HG03575 (cell line): ENCODE measurements around the gene RTL10.

ENCODE experiments used
- ATAC-seq: cut with Tn5 transposase; IDR thresholded peaks from one replicate; pipeline ENCODE4 v1.9.1; 2021; ENCODE audit not compliant: unreplicated experiment, insufficient number of reproducible peaks, low FRiP score; ENCODE audit errors: extremely low read depth

RTL10 gene

DNA sequence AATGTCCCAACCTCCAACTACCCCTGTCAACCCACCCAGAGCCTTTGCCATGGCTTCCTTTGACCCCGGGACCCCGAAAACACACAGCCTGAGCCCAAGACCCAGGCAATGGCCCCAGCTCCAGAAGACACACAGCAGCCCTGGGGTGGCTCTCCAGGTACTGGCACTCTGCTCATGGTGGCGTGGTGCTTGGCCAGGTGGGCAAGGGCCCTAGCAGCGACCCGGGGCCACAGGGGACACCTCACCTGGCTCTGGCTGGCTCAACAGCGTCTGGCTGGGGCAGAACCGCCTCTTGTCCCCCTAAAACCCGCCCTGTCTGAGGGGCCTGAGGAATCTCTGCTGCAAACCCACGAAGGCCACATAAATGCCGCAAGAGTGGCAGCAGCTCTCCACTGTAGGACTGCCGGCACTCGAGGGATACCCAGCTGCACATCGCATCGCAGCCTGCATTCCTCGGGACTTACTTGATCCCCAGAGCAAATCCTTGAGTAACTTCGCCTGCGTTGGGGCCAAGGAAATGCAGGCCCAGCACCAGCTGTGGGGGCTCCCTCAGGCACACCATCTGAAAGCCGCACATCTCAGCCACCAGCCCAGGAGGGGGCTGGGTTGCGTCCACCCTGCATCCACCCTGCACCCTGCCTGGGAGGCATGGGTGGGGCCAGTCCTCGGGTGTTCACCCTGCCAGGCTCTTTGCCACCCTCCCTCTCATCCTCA, 23.1 kb upstream of the RTL10 start:
- no peak for ATAC-seq

DNA sequence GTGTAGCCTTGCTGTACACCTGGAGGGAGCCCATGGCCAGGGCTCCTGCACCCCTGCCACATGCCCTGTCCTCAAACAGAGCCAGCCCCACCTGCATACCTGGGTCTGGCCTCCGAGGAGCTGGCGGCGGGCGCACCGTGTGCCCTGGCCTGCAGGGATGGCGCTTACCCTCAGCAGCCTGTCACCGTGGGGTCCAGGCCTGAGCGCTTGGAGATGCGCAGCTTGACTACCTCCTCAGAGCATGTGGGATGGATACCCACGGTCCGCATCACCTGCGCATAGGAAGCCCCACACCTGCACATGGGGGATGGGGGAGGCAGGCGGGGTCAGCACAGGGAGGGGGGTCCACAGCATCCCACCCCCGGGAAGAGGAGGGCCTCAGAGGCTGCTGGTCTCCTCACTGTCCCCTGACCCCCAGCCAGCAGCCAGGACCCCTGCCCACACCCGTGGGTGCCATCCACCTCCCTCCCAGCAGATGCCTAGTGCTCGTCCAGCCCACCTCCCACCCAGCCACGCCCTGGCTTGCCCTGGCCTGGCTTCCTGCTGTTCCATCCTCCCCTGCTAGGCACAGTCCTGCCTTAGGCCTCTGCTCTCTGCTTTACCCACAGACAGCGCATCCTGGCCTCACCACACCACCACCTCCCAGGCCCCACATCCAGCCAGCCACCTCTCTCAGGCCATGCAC, 22.4 kb upstream of the RTL10 start:
- ATAC-seq = no peak

DNA sequence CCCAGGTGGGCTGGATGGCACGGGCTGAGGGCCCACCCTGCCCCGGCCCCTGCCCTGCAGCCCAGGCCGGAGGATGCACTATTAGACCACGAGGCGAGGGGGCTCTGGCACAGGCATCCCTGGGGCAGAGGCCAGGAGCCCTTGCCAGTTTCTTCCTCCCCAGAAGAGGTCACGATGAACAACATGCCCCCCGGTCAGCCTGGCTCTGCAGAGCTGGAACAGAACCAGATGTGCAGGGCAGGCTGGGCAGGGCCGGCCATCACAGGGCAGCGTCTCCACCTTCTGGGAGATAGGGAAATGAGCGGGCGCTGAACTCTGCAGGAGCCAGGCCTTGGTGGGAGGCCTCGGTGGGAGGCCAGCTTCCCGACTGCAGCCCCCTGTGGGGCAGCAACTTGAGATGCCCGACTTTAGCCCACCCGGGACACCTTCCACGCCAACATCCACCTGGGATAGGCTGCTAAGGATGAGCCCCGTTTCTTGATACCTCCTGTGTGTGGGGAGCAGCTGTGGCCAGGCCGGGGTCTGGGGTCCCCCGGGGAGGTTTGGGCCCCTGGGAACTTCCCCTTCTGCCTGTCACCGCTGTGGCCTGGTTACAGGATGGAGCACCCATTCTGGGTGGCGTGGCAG, 21.8 kb upstream of the RTL10 start:
- no peak for ATAC-seq

DNA sequence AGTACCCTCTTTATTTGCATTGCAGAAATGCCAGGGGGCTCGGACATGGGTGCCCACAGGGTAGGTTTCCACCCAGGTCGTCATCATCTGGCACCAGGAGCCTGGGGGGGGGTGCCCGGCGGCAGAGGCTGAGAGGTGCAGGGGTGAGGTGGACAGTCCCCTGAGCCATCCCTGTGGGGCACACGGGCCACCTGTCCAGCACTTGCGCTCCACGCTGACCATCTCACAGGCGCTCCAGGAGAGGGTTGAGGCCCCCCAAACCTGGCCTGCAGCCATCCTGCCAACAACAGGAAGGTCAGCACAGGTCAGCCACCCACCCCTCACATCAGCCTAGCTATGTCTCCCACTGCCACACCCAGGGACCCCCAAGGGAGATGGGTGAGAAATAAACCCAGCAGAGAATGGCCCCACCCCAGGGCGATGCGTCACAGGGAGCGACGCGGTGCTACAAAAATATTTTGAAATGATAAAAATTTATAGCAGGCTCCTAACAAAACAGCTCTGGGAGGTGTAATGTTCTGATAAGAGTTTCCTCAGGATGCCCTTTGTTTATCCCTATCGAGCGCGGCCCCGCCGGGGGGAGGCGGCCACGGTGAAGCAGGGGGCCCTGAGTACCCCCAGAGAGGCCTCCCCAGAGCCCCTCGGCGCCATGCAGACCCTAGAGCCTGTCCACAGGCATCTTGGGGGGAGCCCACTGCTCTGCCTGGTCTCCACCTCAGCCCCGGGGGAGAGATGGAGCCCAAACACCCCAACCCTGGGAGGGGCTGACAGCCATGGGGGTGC, 21.0 kb upstream of the RTL10 start:
- no peak for ATAC-seq

DNA sequence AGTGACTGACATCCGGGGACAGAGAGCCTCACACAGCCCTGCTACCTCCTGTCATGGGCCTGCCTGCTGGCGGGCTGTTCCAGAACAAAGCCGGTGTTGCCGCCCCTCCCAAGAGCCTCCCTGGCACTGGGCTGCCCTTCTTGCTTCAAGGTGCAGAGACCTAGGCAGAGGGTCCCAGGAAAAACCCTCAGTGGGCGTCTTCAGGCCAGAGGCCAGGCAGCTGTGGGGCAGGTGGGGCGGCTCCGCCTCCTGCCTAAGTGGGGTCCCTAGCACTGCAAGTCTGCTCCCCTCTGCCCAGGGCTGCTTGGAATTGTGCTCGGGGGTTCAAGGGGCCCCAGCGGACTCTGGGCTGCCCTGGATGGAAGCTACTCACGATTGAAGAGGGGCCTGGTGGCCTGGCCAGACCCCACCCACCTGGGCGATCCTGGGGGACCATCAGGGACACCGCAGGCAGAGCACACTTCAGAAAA, 20.4 kb upstream of the RTL10 start:
- no peak for ATAC-seq

DNA sequence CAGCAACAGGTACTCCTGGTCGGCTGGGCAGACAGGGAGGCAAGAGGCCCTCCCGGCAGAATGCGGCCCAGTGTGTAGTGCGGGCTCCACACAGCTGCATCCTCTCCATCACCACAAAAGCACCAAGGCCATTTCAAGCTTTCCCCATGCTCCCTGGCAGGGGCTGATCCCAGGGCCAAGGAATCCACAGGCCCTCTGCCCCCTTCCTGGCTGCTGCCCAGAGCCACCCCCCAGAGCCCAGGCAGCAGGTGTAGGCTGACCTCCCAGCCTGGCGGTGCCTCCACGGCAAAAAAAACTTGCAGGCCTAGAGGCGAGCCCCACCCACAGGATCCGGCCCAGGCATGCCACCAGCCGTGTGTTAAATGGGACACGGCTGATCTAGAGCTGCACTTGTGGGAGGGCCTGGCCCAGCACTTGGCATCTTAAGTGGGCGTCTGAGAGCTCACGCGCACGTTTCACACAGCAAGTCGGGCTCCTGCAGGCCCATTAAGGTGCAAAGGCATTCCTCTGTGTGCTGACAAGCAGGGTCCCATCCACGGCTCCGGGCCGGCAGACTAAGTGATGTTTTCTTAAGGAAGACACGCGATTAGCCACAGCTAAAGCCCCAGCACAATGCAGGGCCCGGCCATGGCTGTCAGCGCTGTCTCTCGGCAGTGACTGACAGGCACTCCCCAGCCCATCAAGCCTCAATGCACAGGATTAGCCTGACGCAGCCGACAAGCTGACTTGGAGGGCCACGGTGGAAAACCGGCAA, 19.8 kb upstream of the RTL10 start:
- ATAC-seq = no peak

DNA sequence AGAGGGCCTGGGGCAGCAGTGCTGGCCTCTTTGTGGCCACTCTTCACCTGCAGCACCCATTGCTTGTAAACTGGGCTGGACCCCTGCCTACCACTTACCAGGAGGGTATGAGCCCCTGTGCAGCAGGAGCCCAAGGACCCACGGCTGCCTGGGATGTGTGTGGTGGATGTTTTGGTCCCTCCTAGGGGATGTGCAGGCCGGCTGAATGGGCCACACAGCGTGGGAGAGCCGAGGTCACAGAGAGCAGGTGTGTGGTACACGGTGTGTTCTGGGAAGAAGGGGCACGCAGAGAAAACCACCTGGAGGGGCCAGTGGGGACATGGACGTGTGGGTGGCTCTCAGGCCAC, 19.3 kb upstream of the RTL10 start:
- ATAC-seq = no peak

DNA sequence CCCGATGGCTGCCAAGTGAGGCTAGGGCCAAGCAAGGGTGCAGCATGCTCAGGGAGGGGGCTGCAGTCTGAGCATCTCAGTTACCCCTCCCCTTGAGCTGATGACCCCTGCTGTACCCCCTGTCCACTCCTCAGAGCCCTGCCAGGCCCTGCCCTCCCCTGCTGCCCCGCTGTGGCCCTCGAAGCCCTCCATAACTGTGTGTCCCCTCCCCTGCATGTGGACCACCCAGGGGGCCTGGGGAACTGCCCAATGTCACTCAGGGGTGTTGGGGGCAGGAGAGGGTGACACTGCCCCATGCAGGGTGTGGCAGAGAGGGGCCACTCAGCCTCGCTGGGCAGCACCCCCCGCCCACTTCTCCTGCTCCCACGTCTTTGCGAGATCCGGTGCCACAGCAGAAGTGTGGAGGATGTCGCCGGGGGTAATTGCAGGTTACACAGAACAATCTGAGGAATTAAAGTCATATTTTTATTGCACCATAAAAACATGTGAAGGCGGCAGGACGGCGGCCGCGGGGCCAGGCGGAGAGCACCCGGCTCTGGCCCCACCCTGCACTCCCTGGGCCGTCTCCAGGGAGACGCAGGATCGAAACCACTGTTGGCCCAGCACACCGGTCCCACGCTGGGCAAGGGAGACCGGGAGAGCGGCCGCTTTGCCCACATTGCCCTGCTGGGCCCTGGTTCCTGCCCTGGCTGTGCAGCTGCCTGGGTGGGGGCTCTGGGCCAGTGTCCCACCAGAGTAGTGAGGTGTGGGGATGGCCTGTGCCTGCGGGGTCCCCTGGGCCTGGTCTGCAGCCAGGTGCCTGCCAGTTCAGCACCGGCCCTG, 18.7 kb upstream of the RTL10 start:
- no peak for ATAC-seq

DNA sequence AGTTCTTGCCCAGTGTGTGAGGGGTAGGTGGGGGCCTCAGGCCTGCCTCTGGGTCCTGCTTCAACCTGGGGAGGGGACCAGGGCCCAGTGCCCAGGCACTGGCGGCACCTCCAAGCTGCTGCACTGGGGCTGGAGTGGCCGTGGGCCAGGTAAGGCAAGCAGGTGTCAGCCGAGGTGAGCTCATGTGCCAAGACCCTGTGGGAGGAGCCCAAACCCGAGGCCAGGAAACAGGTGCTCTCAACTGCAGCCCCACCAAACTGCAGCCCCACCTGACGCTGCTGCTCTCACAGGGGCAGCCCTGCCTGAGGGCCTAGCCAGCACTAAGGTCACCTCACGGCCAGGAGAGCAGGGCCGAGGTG, 18.1 kb upstream of the RTL10 start:
- no peak for ATAC-seq

DNA sequence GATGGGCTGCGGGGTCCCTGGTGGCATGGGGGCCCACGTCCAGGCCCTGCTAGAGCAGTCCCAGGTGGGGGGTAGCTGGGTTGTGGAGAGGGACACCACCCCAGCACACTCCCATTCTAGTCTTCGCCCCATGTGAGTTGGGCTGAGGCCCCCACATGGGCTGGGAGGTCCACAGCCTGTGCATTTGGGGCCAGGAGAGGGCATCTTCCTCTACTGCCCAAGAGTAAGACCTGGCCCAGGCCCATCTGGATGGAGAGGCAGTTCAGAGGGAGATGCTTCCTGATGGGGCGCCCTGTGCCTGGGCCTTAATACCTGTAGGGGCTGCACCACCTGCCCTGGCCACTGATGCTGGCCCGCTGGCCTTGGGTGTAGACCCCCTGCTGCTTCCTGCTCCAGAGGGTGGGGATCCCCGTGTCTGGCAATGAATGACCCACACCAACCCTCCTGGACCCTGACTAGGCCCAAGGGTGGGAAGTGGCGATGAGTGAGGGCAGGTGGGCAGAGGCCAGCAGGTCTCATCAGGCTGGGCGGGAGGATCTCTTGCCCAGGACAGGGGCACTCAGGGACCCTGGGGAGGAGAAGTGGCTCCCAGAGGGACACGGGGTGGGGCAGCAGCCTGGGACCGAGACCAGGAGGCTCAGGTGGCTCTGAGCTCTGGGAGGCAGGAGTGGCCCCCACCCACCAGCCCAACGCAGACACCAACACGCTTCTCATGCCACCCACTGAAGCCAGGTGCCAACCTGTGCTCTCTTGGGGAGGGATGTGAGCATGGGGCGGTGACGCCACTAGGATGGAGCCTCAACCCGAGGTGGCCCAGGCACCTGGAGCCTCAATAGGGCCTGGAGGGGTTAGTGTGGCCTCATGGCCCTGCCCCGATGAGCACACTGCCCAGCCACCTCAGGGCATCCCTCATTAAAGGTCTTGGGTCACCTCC, 17.4 kb upstream of the RTL10 start:
- no peak for ATAC-seq

DNA sequence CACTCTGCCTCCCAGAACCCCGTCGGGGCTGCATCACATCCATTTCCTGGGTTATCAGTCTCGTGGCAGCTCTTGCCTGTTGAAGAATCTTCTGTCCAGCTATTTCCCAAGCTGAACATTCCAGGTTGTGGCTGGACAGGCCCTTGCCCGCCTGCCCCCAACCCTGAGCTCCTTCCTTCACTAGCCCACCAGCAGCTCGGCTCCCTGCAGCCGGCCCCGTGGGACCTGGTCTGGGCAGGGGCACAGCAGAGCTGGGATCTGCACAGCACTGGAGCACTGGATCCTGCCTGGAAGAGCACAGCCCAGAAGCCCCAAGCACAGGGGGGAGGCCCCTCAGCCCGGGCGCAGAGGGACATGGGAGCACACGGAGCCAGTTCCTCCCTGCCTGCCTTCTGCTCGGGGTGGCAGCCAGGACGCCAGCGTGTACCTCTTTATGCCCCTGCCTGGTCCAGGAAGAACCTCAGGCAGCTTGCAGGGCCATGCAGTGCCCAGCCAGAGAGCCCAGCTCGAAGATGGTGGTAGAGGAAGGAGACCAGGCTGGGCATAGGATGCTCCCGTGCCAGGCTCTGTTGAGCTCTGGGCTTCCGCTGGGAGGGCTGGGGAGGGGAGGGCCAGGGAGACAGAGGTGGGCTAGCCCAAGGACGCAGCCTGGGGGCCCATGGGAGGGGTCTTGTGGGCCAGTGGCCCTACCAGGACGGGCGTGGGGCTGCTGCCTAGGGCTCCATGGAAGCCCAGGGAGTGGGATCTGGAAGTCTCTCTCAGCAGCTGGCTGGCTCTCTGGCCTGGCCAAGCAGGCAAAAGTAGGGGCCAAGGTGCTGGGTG, 16.6 kb upstream of the RTL10 start:
- no peak for ATAC-seq

DNA sequence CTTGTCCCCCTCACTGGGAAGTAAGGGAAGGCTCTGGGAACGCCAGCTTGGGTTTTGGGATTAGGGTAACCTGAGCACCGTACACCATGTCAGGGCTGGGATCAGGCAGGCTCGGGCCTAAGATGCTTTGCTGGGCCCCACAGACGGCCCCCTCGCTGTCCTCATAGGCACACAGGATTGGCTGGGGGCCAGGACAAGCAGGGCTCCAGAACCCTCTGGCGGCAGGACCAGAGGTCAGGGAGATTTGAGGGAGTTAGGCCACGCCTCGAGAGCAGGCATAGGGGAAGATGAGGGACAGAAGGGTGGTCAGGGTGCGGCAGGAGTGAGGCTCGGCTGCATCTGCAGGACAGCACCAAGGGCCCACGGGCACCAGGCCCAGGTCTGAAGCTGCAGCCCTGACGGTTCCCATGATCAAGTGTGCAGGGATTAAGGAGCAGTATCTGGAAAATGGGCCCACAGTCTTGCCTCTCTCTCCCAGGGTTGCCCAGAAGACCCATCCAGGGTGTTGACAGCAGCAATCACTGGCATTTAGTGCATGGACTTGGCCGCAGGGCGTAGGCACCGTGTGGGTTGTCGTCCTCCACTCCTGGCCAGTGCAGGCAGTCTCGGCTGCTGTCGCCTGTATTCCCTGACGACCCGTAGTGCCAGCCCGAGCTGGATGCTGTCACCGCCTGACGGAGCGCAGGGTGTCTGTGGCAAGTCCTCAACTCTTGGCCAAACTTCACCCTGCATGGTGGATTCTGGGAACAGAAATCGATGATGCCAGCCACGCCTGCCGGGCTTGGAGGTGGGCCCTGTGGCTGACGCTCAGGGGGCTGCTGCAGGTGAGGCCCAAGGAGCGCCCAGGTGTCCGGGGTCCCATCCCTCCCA, 15.7 kb upstream of the RTL10 start:
- ATAC-seq = no peak

DNA sequence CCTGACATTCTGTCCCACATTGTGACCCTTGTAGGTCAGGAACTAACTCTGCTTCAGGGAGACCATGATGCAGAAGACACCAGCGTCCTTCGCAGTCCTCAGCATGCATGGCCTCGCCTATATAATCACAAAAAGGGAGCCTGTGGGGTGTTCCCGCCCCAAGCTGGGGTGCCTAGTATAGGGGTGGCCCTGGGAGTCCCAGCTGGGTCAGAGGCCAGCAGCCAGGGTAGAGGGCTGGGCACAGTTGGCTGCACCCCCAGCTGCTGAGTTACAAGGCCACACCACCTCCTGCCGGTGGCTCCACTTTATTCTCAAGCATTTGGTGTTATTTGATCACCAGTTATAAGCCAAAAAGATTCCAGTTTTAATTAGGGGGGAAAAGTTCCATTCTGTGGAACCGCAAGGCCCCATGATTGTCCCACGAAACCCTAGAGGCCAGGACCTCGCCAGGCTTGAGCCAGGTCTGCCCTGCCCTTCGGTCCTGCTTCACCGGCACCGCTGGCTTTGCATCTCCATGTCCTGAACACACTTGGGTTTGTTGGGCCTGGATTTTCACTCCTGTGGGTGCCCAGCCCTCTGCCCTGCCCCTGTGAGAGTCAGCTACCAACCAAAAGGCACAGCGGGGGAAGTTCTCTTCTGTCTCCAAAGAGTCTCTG, 15.0 kb upstream of the RTL10 start:
- ATAC-seq = no peak

DNA sequence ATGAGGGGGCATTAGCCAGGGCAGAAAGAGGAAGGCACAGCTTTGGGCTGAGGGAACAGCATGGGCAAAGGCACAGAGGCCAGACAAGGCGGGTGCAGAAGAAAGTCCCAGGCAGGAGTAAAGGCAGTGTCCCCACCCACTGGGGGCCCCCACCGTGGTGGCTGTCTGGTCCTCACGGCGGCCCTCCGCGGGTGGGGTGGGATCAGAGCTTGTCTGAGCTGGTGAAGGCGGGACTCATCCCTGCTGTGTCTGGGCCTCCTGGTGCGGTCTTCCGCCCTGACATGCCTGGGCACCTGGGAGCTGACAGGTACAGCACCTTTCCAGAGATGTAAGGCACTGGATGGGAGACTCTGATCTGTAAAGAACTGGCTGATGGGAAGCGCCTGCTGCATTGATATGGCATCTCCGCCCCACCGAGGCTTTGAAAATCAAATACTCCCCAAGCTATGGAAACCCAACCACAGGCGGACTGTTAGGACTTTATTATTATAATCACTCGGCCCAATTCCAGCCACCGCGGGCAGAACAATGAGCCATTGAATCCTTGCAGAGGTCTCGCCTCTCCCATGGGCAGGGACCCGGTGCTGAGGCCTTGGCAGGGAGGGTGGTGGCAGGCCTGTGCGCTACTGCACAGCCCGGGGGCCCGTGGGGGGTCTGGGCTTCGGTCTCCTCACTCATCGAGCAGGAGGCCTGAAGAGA, 14.2 kb upstream of the RTL10 start:
- no peak for ATAC-seq

DNA sequence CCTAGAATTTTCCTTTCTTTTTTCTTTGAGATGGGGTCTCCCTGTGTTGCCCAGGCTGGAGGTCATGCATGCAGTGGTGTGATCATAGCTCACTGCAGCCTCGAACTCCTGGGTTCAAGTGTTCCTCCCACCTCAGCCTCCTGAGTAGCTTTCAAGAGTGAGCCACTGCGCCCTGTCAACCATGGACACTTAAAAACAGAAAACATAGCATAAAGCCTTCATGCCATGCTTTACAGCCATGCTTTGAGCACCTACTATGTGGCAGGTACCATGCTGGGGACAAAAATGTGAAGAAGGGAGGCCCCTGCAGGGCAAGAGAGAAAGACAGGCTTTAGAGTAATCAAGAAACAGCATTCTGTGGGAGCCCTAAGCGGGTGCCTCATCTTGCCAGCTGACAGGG, 13.7 kb upstream of the RTL10 start:
- no peak for ATAC-seq
